Measurements from ENCODE around the gene SLC22A23.

DNA sequence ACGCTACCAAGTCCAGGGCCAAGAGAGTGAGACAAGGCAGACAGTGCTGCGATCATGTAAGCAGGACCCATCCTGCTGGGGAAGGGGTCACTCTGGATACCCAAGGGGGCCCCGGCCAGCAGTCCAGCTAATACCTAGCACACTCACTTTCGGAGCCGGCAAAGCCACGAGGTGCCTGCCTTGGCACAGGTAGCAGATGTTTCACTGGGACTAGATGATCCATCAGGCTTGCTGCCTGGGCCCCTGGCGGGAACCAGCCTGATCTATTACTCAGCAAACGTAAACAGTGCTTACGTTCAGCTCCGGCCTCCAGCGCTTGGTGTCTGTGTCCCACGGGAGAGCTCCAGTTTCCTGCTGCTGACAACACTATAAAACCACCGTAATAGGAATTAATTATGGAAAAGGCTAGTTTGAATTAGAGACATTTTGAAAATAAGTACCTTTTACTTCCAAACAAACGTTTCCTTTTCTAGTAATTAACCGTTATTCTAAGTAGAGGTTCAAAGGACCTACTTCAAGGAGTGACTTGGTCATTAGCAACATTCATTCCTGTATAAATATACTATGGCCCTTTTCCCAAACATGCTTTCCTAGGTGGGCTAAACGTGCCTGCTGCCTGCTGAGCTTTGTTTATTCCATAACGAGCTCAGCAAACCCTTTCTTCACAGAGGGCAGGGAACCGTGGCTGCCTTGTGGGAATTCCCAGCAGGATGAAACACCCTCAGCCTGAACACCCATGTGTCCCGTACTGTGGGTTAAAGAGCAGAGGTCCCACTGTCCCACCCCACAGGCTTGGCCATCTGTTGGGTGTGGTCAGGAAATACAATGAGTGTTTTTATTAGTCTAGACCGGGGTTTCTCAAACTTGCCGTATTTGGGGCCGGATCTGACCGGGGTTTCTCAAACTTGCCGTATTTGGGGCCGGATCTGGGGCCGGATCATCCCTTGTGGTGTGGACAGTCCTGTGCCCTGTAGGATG lies 18.4 kb downstream of the SLC22A23 start:
- TF ChIP-seq, protein P1, sequence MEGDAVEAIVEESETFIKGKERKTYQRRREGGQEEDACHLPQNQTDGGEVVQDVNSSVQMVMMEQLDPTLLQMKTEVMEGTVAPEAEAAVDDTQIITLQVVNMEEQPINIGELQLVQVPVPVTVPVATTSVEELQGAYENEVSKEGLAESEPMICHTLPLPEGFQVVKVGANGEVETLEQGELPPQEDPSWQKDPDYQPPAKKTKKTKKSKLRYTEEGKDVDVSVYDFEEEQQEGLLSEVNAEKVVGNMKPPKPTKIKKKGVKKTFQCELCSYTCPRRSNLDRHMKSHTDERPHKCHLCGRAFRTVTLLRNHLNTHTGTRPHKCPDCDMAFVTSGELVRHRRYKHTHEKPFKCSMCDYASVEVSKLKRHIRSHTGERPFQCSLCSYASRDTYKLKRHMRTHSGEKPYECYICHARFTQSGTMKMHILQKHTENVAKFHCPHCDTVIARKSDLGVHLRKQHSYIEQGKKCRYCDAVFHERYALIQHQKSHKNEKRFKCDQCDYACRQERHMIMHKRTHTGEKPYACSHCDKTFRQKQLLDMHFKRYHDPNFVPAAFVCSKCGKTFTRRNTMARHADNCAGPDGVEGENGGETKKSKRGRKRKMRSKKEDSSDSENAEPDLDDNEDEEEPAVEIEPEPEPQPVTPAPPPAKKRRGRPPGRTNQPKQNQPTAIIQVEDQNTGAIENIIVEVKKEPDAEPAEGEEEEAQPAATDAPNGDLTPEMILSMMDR (conservative IDR thresholded peaks at IDR 0.05; ENCODE audit: low read depth in 2 of 2), result no peak
- TF ChIP-seq POLR2AphosphoS5 (IDR thresholded peaks at IDR 0.05; ENCODE audit: low read depth) (no peak), EZH2phosphoT487 (IDR thresholded peaks at IDR 0.05; ENCODE audit: unreplicated experiment) (no peak), JUNB (IDR thresholded peaks at IDR 0.05; ENCODE audit: unreplicated experiment) (no peak), EZH2 (IDR thresholded peaks at IDR 0.05; ENCODE audit: low read depth, unreplicated experiment) (no peak)
- TF ChIP-seq, protein P2, sequence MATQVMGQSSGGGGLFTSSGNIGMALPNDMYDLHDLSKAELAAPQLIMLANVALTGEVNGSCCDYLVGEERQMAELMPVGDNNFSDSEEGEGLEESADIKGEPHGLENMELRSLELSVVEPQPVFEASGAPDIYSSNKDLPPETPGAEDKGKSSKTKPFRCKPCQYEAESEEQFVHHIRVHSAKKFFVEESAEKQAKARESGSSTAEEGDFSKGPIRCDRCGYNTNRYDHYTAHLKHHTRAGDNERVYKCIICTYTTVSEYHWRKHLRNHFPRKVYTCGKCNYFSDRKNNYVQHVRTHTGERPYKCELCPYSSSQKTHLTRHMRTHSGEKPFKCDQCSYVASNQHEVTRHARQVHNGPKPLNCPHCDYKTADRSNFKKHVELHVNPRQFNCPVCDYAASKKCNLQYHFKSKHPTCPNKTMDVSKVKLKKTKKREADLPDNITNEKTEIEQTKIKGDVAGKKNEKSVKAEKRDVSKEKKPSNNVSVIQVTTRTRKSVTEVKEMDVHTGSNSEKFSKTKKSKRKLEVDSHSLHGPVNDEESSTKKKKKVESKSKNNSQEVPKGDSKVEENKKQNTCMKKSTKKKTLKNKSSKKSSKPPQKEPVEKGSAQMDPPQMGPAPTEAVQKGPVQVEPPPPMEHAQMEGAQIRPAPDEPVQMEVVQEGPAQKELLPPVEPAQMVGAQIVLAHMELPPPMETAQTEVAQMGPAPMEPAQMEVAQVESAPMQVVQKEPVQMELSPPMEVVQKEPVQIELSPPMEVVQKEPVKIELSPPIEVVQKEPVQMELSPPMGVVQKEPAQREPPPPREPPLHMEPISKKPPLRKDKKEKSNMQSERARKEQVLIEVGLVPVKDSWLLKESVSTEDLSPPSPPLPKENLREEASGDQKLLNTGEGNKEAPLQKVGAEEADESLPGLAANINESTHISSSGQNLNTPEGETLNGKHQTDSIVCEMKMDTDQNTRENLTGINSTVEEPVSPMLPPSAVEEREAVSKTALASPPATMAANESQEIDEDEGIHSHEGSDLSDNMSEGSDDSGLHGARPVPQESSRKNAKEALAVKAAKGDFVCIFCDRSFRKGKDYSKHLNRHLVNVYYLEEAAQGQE (IDR thresholded peaks at IDR 0.05; ENCODE audit: unreplicated experiment), result no peak
